Left kidney (tissue), 2 donors: ENCODE data around the gene ATP6V1F. TPM values are rescaled to one million over a fixed set of nuclear protein-coding genes. Genes with fewer than 3 reads are reported as not detected.

ENCODE experiments used
- DNase-seq: peaks from one replicate; pipeline ENCODE4 v3.0.0-alpha.2; 2013
- polyA plus RNA-seq: library from polyadenylated mRNA; unstranded; fragments of 120-200 nt; gene quantifications from one replicate; pipeline ENCODE4 v1.2.1, GENCODE V29; 2013; ENCODE audit not compliant: insufficient read length

ATP6V1F gene
- polyA plus RNA-seq, 1 donor: 199 TPM

GRCh38 chr7:128882134-128882533 is 19.5 kb downstream of the ATP6V1F start:
- DNase-seq: no peak

GRCh38 chr7:128883622-128884448 is 21.2 kb downstream of the ATP6V1F start:
- DNase-seq: peak; percentile 73

- no peak for DNase-seq
These were observed 22.1 kb downstream of the ATP6V1F start for GRCh38 chr7:128884561-128885369.

DNA sequence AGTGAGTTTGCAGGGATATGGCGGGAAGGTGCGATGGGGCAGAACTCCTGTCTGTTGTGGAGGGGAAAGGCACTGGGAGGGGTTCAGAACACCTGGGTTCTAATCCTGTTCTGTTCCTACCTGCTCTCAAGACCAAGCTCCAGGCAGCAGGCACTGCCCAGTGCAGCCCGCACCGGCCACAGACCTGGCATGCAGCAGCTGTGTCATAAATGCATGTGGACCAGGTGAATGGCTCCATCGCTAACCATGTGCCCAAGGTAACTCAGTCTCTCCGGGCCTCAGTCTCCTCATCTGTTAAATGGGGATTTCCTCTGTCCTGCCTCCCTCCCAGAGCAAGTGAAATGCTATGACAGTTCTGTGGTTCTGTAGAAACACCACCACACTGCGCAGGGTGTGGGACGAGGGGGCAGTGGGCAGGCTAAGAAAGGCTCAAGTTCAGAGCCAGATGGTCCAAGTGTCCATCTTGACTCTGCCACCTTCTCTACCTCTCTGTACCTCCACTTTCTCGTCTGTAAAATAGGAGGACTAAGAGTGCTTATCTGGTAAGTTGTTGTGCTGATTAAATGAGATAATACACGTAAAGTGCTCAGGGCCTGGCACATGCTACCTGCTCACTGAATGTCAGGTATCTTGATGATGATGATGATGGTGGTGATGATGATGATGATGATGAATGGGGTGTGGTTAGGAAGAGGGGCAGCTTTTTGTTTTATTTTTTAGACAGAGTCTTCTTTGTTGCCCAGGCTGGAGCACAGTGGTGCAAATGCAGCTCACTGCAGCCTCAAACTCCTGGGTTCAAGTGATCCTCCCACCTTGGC is 22.9 kb downstream of the ATP6V1F start:
- DNase-seq: no peak

- DNase-seq: no peak
These were observed 23.9 kb downstream of the ATP6V1F start for GRCh38 chr7:128886391-128887168.

- no peak for DNase-seq
These were observed 24.7 kb downstream of the ATP6V1F start for GRCh38 chr7:128887169-128888038.

DNA sequence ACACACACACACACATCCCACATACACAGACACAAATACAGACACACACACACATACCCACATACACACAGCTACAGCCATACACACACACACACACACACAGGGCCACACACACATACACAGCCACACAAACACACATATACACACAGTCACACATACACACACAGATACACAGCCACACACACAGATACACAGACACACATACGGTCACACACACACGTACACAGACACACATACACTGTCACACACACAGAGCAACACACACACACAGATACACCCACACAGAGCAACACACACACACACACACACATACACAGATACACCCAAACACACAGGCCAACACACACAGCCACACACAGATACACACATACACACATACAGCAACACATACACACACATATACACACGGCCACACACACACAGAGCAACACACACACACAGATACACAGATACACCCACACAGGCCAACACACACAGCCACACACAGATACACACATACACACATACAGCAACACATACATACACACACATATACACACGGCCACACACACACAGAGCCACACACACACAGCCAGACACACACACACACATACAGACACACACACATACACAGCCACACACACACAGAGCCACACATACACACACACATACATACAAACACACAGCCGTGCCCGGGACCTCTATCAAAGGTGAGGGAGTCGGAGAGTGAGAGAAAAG is 25.5 kb downstream of the ATP6V1F start:
- DNase-seq: no peak

GRCh38 chr7:128888756-128889095 is 26.1 kb downstream of the ATP6V1F start:
- no peak for DNase-seq

GRCh38 chr7:128889121-128889520 is 26.5 kb downstream of the ATP6V1F start:
- DNase-seq: no peak

DNA sequence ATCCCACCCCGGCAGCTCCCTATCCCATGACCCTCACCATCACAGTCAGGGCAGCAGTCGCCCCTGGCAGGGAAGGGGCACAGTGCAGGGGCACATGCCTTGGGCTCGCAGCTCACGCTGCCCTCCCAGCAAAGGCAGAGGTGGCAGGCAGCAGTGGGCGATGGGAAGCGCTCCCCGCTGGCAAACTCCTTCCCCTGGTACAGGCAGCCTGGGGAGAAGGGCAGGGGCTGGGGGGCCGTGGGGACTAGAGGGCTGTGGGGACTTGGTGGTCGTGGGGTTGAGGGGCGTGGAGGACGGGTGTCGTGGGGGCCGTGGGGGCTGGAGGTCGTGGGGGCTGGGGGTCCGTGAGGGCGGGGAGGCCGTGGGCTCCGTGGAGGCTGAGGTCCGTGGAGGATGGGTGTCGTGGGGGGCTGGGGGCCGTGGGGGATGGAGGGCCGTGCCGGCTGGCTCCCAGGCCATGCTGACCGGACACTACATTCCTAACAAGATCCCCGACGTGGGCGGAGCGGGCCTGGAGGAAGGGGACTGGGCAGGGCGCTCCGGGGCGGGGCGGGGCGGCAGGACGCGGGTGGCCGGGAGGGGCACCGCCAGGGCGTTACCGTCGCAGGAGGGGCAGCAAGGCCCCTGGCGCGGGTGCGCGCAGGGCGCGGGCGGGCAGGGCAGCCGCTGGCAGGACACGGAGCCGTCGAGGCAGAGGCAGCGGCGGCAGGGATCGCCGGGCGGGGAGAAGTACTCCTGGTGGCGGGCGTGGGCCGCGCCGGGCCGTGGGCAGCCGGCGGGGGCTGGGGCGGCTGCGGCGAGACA is 27.9 kb downstream of the ATP6V1F start:
- DNase-seq: no peak

DNA sequence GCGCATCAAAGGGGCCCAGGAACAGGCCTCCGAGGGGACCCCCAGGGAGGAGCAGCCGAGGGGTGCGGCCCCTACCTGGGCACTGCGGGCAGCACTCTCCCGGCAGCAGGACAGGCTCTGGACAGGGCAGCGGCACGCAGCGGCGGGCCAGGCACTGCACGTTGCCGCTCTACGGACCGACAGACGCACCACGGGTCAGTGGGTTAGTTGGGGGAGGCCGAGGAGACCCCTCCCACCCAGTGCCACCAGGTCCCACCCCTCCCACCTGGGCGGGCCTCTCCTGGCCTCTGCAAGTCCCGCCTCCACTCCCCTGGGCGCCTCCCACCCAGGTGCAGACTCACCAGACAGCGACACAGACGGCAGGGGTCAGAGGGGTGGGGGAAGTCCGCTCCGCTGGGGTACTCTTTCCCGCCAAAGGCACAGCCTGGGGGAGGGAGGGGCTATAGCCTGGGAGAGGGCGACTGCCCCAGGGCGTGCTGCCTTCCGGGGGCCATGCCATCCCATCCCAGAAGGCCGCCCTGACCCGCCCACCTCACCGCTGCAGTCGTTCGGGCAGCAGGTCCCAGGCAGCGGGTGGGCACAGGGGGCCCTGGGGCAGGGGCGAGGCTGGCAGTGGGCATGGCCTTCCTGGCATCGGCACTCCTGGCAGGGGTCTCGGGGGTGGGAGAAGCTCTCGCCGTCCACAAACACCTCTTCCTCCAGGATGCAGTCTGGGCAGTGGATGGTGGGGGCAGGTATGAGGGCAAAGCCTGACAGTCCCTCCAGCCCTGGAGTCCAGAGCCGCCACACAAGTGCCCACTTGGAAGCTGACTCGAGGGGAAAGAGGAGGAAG is 28.7 kb downstream of the ATP6V1F start:
- no peak for DNase-seq

DNA sequence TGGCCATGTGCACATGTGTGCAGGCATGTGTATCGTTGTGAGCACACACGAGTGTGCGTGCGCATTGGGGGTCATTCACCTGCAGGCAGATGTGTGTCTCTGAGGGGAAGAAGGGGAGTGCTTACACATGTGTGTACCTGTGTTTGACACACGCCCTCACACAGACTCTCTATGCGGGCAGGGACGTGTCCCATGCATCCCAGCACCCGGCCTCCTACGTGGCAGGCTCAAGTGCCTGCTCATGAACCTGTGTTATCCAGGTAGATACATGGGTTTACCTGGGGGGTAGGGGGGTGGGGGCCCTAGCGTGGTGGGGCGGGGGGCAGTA is 29.2 kb downstream of the ATP6V1F start:
- DNase-seq: no peak

GRCh38 chr7:128892521-128893250 is 30.0 kb downstream of the ATP6V1F start:
- no peak for DNase-seq

- DNase-seq: no peak
These were observed 30.8 kb downstream of the ATP6V1F start for GRCh38 chr7:128893251-128894100.

- no peak for DNase-seq
These were observed 31.4 kb downstream of the ATP6V1F start for GRCh38 chr7:128894101-128894440.

DNA sequence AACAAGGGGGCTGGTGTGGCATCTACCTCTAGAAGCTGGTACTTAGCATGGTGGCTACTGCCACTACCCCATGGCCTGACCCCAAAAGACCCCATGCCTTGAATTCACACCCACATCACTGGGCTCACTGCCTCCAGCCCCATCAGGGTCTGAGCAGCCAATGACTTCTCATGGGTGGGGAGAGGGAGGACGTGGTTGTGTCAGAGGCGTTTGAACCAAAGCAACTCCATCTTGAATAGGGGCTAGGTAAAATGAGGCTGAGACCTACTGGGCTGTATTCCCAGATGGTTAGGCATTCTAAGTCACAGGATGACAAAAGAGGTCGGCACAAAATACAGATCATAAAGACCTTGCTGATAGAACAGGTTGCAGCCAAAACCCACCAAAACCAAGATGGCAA is 32.7 kb downstream of the ATP6V1F start:
- no peak for DNase-seq

GRCh38 chr7:128899392-128899791 is 36.7 kb downstream of the ATP6V1F start:
- no peak for DNase-seq
